Breast epithelium (tissue), 3 donors: ENCODE data around the gene RSPRY1.

Source experiments
- POLR2A ChIP-seq: fragments of 450-650 bp; IDR thresholded peaks from one replicate; pipeline ENCODE4 v1.6.1; 2016; ENCODE audit warnings: antibody characterized with exemption, mild to moderate bottlenecking, moderate library complexity
- POLR2AphosphoS5 ChIP-seq, 3 donors: sonication (generic); formaldehyde crosslinking; IDR thresholded peaks; one replicate each; pipeline ENCODE4 v1.6.1; 2017; ENCODE audit warnings: antibody characterized with exemption in 3 of 3
- TF ChIP-seq, protein P1 (sequence below), 3 donors: fragments of 450-650 bp; IDR thresholded peaks; one replicate each; pipeline ENCODE4 v1.5.1; 2016 to 2017; ENCODE audit warnings: antibody characterized with exemption in 3 of 3, mild to moderate bottlenecking in 3 of 3, moderate library complexity in 3 of 3

DNA sequence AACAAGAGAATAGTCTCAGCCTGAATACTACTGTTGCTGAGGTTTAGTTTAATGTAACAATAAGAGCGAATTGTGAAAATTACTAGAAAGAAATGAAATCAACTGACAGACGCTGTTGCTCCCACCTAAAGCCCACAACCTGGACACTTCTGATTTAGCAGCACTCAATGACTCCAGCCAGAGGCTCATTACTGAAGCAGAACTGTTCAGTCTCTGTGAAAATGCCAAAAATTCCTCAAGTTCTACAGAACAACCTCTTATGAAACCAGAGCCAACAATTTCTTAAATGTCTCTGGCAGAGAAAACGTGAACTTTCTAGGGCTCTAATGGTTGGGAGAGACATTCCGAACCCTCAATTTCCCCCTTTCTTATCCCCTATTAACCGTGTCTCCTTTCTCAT, 10.2 kb upstream of the RSPRY1 start:
- TF ChIP-seq POLR2A (no peak), POLR2AphosphoS5 (IDR thresholded peaks at IDR 0.05) (no peak)
- TF ChIP-seq, protein P1, sequence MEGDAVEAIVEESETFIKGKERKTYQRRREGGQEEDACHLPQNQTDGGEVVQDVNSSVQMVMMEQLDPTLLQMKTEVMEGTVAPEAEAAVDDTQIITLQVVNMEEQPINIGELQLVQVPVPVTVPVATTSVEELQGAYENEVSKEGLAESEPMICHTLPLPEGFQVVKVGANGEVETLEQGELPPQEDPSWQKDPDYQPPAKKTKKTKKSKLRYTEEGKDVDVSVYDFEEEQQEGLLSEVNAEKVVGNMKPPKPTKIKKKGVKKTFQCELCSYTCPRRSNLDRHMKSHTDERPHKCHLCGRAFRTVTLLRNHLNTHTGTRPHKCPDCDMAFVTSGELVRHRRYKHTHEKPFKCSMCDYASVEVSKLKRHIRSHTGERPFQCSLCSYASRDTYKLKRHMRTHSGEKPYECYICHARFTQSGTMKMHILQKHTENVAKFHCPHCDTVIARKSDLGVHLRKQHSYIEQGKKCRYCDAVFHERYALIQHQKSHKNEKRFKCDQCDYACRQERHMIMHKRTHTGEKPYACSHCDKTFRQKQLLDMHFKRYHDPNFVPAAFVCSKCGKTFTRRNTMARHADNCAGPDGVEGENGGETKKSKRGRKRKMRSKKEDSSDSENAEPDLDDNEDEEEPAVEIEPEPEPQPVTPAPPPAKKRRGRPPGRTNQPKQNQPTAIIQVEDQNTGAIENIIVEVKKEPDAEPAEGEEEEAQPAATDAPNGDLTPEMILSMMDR (IDR thresholded peaks at IDR 0.05) = no peak
